Measurements from ENCODE around the gene ATOSA. TPM values are rescaled to one million over a fixed set of nuclear protein-coding genes. Genes with fewer than 3 reads are reported as not detected.

ATOSA gene
- total RNA-seq, 2 experiments from 2014 or later = 137 TPM

DNA sequence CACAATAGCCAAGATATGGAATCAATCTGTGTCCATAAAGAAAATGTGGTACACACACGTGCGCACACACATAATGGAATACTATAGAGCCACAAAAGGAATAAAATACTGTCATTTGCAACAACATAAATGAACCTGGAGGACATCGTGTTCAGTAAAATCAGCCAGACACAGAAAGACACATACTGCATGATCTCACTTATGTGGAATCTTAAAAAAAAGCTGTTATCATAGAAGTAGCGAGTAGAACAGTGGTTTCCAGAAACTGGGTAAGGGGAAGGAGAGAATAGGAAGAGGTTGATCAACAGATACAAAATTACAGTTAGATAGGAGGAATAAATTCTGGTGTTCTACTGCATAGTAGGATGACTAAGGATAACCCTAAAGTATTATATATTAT, 11.1 kb downstream of the ATOSA start:
- H3K27ac Mint-ChIP-seq = no peak overlapping the region
- Histone ChIP-seq H3K9me3 (ENCODE audit: control insufficient read depth in 1 of 2, insufficient read depth in 1 of 2, low read length in 2 of 2) (no peaks in the 10 kb centered on the region), H3K4me1 (ENCODE audit: insufficient read depth, low read length) (no peaks in the 10 kb centered on the region), H3K36me3 (ENCODE audit: insufficient read depth, low read length) (peaks cover 90% of the 10 kb centered on the region), H3K27me3 (ENCODE audit: control insufficient read depth in 1 of 2, insufficient read depth in 2 of 2, low read length in 2 of 2) (no peaks in the 10 kb centered on the region), H3K27ac (ENCODE audit: low read depth in 1 of 2, low read length in 2 of 2) (no peak overlapping the region), H3K4me3 (ENCODE audit: low read length) (no peak overlapping the region)
- no peak overlapping the region for H3K4me3 Mint-ChIP-seq
- no peaks in the 10 kb centered on the region for H3K9me3 Mint-ChIP-seq
- intact Hi-C loops (cut with DNase I, micrococcal nuclease) = loop anchor here in 1 of 2 experiments (10.0 kb wide), 1 partner anchor 333 kb away; no protein-coding TSS in a partner anchor
- POLR2A ChIA-PET = no interaction called here
- ATAC-seq (ENCODE audit: poor library complexity) (no peak), DNase-seq (no peak)
- peaks cover 38% of the 10 kb centered on the region for H3K4me1 Mint-ChIP-seq (ENCODE audit: low read depth)
- CTCF ChIA-PET = no interaction called here
- TF ChIP-seq, protein P1, sequence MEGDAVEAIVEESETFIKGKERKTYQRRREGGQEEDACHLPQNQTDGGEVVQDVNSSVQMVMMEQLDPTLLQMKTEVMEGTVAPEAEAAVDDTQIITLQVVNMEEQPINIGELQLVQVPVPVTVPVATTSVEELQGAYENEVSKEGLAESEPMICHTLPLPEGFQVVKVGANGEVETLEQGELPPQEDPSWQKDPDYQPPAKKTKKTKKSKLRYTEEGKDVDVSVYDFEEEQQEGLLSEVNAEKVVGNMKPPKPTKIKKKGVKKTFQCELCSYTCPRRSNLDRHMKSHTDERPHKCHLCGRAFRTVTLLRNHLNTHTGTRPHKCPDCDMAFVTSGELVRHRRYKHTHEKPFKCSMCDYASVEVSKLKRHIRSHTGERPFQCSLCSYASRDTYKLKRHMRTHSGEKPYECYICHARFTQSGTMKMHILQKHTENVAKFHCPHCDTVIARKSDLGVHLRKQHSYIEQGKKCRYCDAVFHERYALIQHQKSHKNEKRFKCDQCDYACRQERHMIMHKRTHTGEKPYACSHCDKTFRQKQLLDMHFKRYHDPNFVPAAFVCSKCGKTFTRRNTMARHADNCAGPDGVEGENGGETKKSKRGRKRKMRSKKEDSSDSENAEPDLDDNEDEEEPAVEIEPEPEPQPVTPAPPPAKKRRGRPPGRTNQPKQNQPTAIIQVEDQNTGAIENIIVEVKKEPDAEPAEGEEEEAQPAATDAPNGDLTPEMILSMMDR (IDR thresholded peaks at IDR 0.05) = no peak
- no peaks in the 10 kb centered on the region for H3K27me3 Mint-ChIP-seq
- H3K36me3 Mint-ChIP-seq (ENCODE audit: low read depth) = peaks cover 99% of the 10 kb centered on the region

DNA sequence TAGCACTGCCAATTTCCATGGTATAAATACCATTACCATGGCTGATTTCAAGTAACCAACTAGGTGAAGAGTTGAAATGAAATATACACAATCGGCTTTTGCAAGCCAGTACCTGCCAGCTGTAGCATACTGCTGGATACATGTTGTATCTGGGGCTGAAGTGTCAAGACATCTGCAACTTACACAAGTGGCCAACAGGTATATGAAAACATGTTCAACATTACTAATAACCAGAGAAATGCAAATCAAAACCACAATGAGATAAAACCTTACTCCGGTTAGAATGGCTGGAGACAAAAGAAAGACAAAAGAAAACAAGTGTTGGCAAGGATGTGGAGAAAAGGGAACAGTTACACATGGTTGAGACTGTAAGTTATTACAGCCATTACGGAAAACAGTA, 11.6 kb downstream of the ATOSA start:
- Mint-ChIP-seq H3K4me1 (ENCODE audit: low read depth) (peaks cover 37% of the 10 kb centered on the region), H3K27me3 (no peaks in the 10 kb centered on the region), H3K27ac (no peak overlapping the region), H3K4me3 (no peak overlapping the region), H3K36me3 (ENCODE audit: low read depth) (peaks cover 99% of the 10 kb centered on the region), H3K9me3 (no peaks in the 10 kb centered on the region)
- no peak overlapping the region for H3K4me3 ChIP-seq (ENCODE audit: low read length)
- H3K4me1 ChIP-seq (ENCODE audit: insufficient read depth, low read length) = no peaks in the 10 kb centered on the region
- TF ChIP-seq, protein P1 (IDR thresholded peaks at IDR 0.05) = no peak
- peaks cover 91% of the 10 kb centered on the region for H3K36me3 ChIP-seq (ENCODE audit: insufficient read depth, low read length)
- ChIA-PET CTCF (no interaction called here), POLR2A (no interaction called here)
- intact Hi-C loops (cut with DNase I, micrococcal nuclease) = loop anchor here (2.0 to 10.0 kb wide), 2 partner anchors 17 to 333 kb away; no protein-coding TSS in a partner anchor
- no peaks in the 10 kb centered on the region for H3K9me3 ChIP-seq (ENCODE audit: control insufficient read depth in 1 of 2, insufficient read depth in 1 of 2, low read length in 2 of 2)
- H3K27me3 ChIP-seq (ENCODE audit: control insufficient read depth in 1 of 2, insufficient read depth in 2 of 2, low read length in 2 of 2) = no peaks in the 10 kb centered on the region
- no peak overlapping the region for H3K27ac ChIP-seq (ENCODE audit: low read depth in 1 of 2, low read length in 2 of 2)
- ATAC-seq (ENCODE audit: poor library complexity) (no peak), DNase-seq (no peak)

DNA sequence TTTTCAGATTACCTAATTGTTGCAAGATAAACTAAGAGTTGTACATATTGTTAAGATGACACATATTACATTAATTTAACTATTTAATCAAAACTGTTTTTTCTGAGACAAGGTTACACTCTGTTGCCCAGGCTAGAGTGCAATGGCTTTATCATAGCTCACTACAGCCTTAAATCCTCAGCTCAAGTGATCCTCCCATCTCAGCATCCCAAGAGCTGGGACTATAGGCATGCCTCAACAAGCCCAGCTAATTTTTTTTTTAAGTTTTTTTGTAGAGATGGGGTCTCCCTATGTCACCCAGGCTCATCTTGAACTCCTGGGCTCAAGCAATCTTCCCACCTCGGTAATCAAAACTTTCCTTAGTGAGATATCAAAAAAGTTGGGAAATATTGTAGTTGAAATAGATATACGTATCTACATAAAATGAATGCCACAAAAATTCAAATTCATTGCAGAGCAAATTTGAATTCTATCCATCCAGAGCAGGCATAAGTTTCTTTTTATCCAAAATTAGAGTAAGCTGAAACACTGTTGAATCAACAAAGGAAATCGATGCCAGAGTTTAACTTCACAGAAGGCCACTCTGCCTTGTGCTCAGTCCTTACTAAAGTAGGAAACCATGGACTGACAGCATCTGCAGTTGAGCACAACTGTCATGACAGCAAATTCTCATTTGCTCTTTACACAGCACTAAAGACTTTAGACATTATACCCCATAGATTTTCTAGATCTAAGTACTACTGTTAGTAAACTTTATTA, 15.5 kb downstream of the ATOSA start:
- intact Hi-C loops (cut with DNase I, micrococcal nuclease) = loop anchor here in 1 of 2 experiments (10.0 kb wide), 1 partner anchor 329 kb away; no protein-coding TSS in a partner anchor
- H3K27me3 Mint-ChIP-seq = no peaks in the 10 kb centered on the region
- no peak for ATAC-seq (ENCODE audit: poor library complexity)
- no peak overlapping the region for H3K4me3 ChIP-seq (ENCODE audit: low read length)
- no peaks in the 10 kb centered on the region for H3K9me3 Mint-ChIP-seq
- H3K27ac Mint-ChIP-seq = no peak overlapping the region
- CTCF ChIA-PET = no interaction called here
- H3K9me3 ChIP-seq (ENCODE audit: control insufficient read depth in 1 of 2, insufficient read depth in 1 of 2, low read length in 2 of 2) = no peaks in the 10 kb centered on the region
- H3K4me1 Mint-ChIP-seq (ENCODE audit: low read depth) = peaks cover 46% of the 10 kb centered on the region
- TF ChIP-seq, protein P1 (IDR thresholded peaks at IDR 0.05) = no peak
- no peak overlapping the region for H3K4me3 Mint-ChIP-seq
- POLR2A ChIA-PET = interaction anchor here (1.1 to 1.4 kb wide), 2 partner anchors 13 to 22 kb away, joined by 3 read pairs; no protein-coding TSS in a partner anchor
- no peak for DNase-seq
- peaks cover 94% of the 10 kb centered on the region for H3K36me3 Mint-ChIP-seq (ENCODE audit: low read depth)
- H3K27ac ChIP-seq (ENCODE audit: low read depth in 1 of 2, low read length in 2 of 2) = no peak overlapping the region
- peaks cover 5% of the 10 kb centered on the region for H3K4me1 ChIP-seq (ENCODE audit: insufficient read depth, low read length)
- H3K27me3 ChIP-seq (ENCODE audit: control insufficient read depth in 1 of 2, insufficient read depth in 2 of 2, low read length in 2 of 2) = no peaks in the 10 kb centered on the region
- H3K36me3 ChIP-seq (ENCODE audit: insufficient read depth, low read length) = peaks cover 91% of the 10 kb centered on the region
